Suppressor macrophage treated with lipopolysaccharide for 1 hour (primary cell): ENCODE measurements around the gene TMEM234.

Source experiments
- DNase-seq, 3 donors: peaks; one replicate each; pipeline ENCODE4 v3.0.0-alpha.2; 2020 to 2022

Gene TMEM234

DNA sequence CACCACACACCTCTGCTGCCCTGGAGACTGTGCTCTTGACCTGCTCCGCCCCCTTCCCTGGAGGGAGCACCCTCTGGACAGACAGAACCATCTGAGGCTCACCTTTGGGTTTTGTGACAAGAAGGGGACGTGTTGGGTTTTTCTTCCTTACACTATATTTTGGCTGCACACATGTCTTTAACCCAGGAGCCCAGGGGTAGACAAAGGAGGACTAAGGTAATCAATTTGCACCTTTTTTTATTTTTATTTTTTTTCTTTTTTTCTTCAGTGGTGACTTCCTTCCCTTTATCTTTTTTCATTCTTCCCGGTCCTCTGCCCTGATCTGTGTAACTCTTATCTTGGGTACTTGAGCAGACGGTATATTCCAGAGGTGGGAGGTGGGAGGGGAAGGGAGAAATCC is 51.2 kb downstream of the TMEM234 start:
- DNase-seq: no peak
